OCI-LY7 (cell line): Measurements from ENCODE around the gene DTWD2. TPM values are rescaled to one million over a fixed set of nuclear protein-coding genes. Genes with fewer than 3 reads are reported as not detected.
"Not testable (repeated sequence)": the region's sequence is repeated elsewhere in the genome, so short reads cannot be mapped to it uniquely, and the experiment has no call there.

ENCODE experiments used
- BruUV-seq: library from RNA; stranded (reverse); fragments of 400-500 nt; replicated peaks from 2 replicates; lab custom pipeline; 2021; lab: Mats Ljungman, UMichigan
- CTCF ChIA-PET: fragments of 300-600 bp; sonication (Branson Sonifier 250); formaldehyde crosslinking; loops from one replicate; lab custom pipeline; 2022; ENCODE audit warnings: antibody characterized with exemption; ENCODE audit not compliant: unreplicated experiment; lab: Charles Lee
- POLR2A ChIA-PET: fragments of 300-600 bp; sonication (Branson Sonifier 250); formaldehyde crosslinking; loops from one replicate; lab custom pipeline; 2022; ENCODE audit warnings: antibody characterized with exemption; lab: Charles Lee
- DNase-seq: peaks from one replicate; pipeline ENCODE4 v3.0.0-alpha.2; 2015; ENCODE audit warnings: low spot score
- H2AFZ ChIP-seq: fragments of 200-600 bp; sonication (generic), shearing (Covaris generic); 2 replicates; pipeline ENCODE4 v1.6.1; 2014; ENCODE audit warnings: mild to moderate bottlenecking, antibody characterized with exemption, low read length, moderate library complexity
- H3K27ac ChIP-seq: fragments of 200-600 bp; sonication (generic); 2 replicates; pipeline ENCODE4 v1.5.1; 2014; ENCODE audit warnings: mixed run types, low read depth, mild to moderate bottlenecking, moderate library complexity, low read length, inconsistent platforms; ENCODE audit not compliant: poor library complexity, severe bottlenecking
- H3K36me3 ChIP-seq: fragments of 200-600 bp; sonication (generic); 2 replicates; pipeline ENCODE4 v1.6.1; 2014; ENCODE audit warnings: mild to moderate bottlenecking, antibody characterized with exemption, low read length, moderate library complexity, mixed read lengths; ENCODE audit not compliant: insufficient read depth
- H3K4me1 ChIP-seq: fragments of 200-600 bp; sonication (generic); 2 replicates; pipeline ENCODE4 v1.5.1; 2014; ENCODE audit warnings: mild to moderate bottlenecking, low read length; ENCODE audit not compliant: insufficient read depth, poor library complexity, severe bottlenecking
- H3K4me2 ChIP-seq: fragments of 200-600 bp; sonication (generic); 2 replicates; pipeline ENCODE4 v1.6.1; 2014; ENCODE audit warnings: mild to moderate bottlenecking, low read length
- H3K4me3 ChIP-seq: fragments of 200-600 bp; sonication (generic); 2 replicates; pipeline ENCODE4 v1.5.1; 2014; ENCODE audit warnings: mild to moderate bottlenecking, low read depth, low read length; ENCODE audit not compliant: poor library complexity, severe bottlenecking
- H3K79me2 ChIP-seq: fragments of 200-600 bp; sonication (generic); 2 replicates; pipeline ENCODE4 v1.6.1; 2016; ENCODE audit warnings: low read depth, mild to moderate bottlenecking, low read length, moderate library complexity, mixed read lengths; ENCODE audit not compliant: insufficient read depth
- H3K9me2 ChIP-seq: fragments of 200-600 bp; sonication (generic); 2 replicates; pipeline ENCODE4 v1.6.1; 2016; ENCODE audit warnings: mild to moderate bottlenecking, low read length, mixed read lengths; ENCODE audit not compliant: insufficient read depth
- H3K9me3 ChIP-seq: fragments of 200-600 bp; sonication (generic); 2 replicates; pipeline ENCODE4 v1.6.1; 2014; ENCODE audit warnings: mild to moderate bottlenecking, mixed run types, low read length, mixed read lengths
- H4K20me1 ChIP-seq: fragments of 200-600 bp; sonication (generic); 2 replicates; pipeline ENCODE4 v1.6.1; 2014; ENCODE audit warnings: mild to moderate bottlenecking, antibody characterized with exemption, low read length, moderate library complexity, mixed read lengths; ENCODE audit not compliant: insufficient read depth
- CTCF ChIP-seq: fragments of 200-600 bp; sonication (generic); conservative IDR thresholded peaks from 2 replicates; pipeline ENCODE4 v1.5.1; 2014; ENCODE audit warnings: mild to moderate bottlenecking, antibody characterized with exemption, low read length, moderate library complexity, mixed read lengths
- EZH2phosphoT487 ChIP-seq: fragments of 200-600 bp; sonication (generic); IDR thresholded peaks from 2 replicates; pipeline ENCODE4 v1.6.1; 2018; ENCODE audit warnings: low read depth, borderline replicate concordance, mild to moderate bottlenecking, mixed run types, antibody characterized with exemption, low read length, moderate library complexity, mixed read lengths
- intact Hi-C: fragments of 100-400 bp; cut with micrococcal nuclease; formaldehyde crosslinking; loops from one replicate; pipeline ENCODE4 v1.10.0; 2022; ENCODE audit not compliant: unreplicated experiment
- total RNA-seq, 2 experiments: library from RNA; depleted of rRNA in 1 of 2; stranded (reverse); fragments of >200 nt in 1 of 2; shearing (Covaris generic) in 1 of 2; gene quantifications; 2 replicates each; pipeline ENCODE4 v1.2.3, GENCODE V29; 2014 to 2022

Gene DTWD2
- total RNA-seq, 2 experiments from 2014 or later: 4.2 to 6.4 TPM

GRCh38 chr5:118862596-118862995 lies 125.8 kb downstream of the DTWD2 start:
- Histone ChIP-seq H3K9me3 (no peaks in the 10 kb centered on the region), H4K20me1 (no peaks in the 10 kb centered on the region), H2AFZ (no peak overlapping the region), H3K9me2 (no peaks in the 10 kb centered on the region), H3K36me3 (no peaks in the 10 kb centered on the region), H3K4me3 (no peak overlapping the region), H3K27ac (no peak overlapping the region), H3K79me2 (no peaks in the 10 kb centered on the region), H3K4me2 (no peak overlapping the region), H3K4me1 (no peaks in the 10 kb centered on the region)
- TF ChIP-seq EZH2phosphoT487: no peak
- TF ChIP-seq CTCF: no peak
- DNase-seq: no peak
- POLR2A ChIA-PET: interaction anchor here (0.5 to 1.0 kb wide), 2 partner anchors 16 to 64 kb away, joined by 3 read pairs; no protein-coding TSS in a partner anchor
- intact Hi-C loops: no loop called here
- no TSS peak for BruUV-seq
- CTCF ChIA-PET: no interaction called here

- Histone ChIP-seq H3K9me3 (no peaks in the 10 kb centered on the region), H3K4me1 (no peaks in the 10 kb centered on the region), H4K20me1 (no peaks in the 10 kb centered on the region), H3K4me2 (no peak overlapping the region), H2AFZ (no peak overlapping the region), H3K4me3 (no peak overlapping the region), H3K79me2 (no peaks in the 10 kb centered on the region), H3K27ac (no peak overlapping the region), H3K36me3 (no peaks in the 10 kb centered on the region), H3K9me2 (no peaks in the 10 kb centered on the region)
- POLR2A ChIA-PET: interaction anchor here (1.0 kb wide), 1 partner anchor 31 kb away, joined by 3 read pairs; no protein-coding TSS in a partner anchor
- intact Hi-C loops: no loop called here
- no TSS peak for BruUV-seq
- no peak for TF ChIP-seq CTCF
- TF ChIP-seq EZH2phosphoT487: no peak
- no peak for DNase-seq
- CTCF ChIA-PET: no interaction called here
These were observed 130.6 kb downstream of the DTWD2 start for GRCh38 chr5:118857700-118858099.

- no peak overlapping the region for H3K4me2 ChIP-seq
- H4K20me1 ChIP-seq: no peaks in the 10 kb centered on the region
- ChIA-PET POLR2A (no interaction called here), CTCF (no interaction called here)
- no peak overlapping the region for H3K27ac ChIP-seq
- TF ChIP-seq CTCF: no peak
- TF ChIP-seq EZH2phosphoT487: no peak
- no peaks in the 10 kb centered on the region for H3K9me2 ChIP-seq
- H2AFZ ChIP-seq: no peak overlapping the region
- no peaks in the 10 kb centered on the region for H3K79me2 ChIP-seq
- H3K4me1 ChIP-seq: no peaks in the 10 kb centered on the region
- H3K36me3 ChIP-seq: no peaks in the 10 kb centered on the region
- no TSS peak for BruUV-seq
- intact Hi-C loops: no loop called here
- DNase-seq: no peak
- H3K4me3 ChIP-seq: no peak overlapping the region
- no peaks in the 10 kb centered on the region for H3K9me3 ChIP-seq
These were observed 133.5 kb downstream of the DTWD2 start for GRCh38 chr5:118854819-118855218.

- H4K20me1 ChIP-seq, intact Hi-C loops, H3K4me2 ChIP-seq, BruUV-seq, H3K4me3 ChIP-seq, CTCF ChIA-PET, H3K4me1 ChIP-seq, H3K27ac ChIP-seq, H3K36me3 ChIP-seq, H3K9me3 ChIP-seq, H3K79me2 ChIP-seq, DNase-seq, H2AFZ ChIP-seq, H3K9me2 ChIP-seq: not testable (repeated sequence)
- POLR2A ChIA-PET: interaction anchor here (0.6 to 0.7 kb wide), 2 partner anchors 9 to 1889 kb away, joined by 3 read pairs; no protein-coding TSS in a partner anchor
These were observed 136.6 kb downstream of the DTWD2 start for GRCh38 chr5:118851785-118852184.
